NCI-H1092 (cell line): Measurements from ENCODE around the gene FYN.

Experiments
- DNase-seq: peaks from one replicate; lab custom pipeline; 2025; lab: John Stamatoyannopoulos, UW

Gene FYN

GRCh38 chr6:111747829-111748228 lies 125.4 kb downstream of the FYN start:
- DNase-seq = no peak

- DNase-seq = no peak
Measured at GRCh38 chr6:111747396-111747795, 125.9 kb downstream of the FYN start.

- no peak for DNase-seq
Measured at GRCh38 chr6:111746983-111747382, 126.3 kb downstream of the FYN start.

GRCh38 chr6:111745636-111746035 lies 127.6 kb downstream of the FYN start:
- no peak for DNase-seq

- DNase-seq = no peak
Measured at GRCh38 chr6:111745186-111745585, 128.1 kb downstream of the FYN start.

GRCh38 chr6:111743862-111744692 lies 129.2 kb downstream of the FYN start:
- DNase-seq = no peak

- no peak for DNase-seq
Measured at GRCh38 chr6:111743360-111743759, 129.9 kb downstream of the FYN start.

- no peak for DNase-seq
Measured at GRCh38 chr6:111741177-111741952, 131.9 kb downstream of the FYN start.

- DNase-seq = no peak
Measured at GRCh38 chr6:111740506-111740905, 132.7 kb downstream of the FYN start.

GRCh38 chr6:111739257-111739696 lies 134.0 kb downstream of the FYN start:
- DNase-seq = no peak

- no peak for DNase-seq
Measured at GRCh38 chr6:111738631-111739030, 134.6 kb downstream of the FYN start.

GRCh38 chr6:111738156-111738555 lies 135.1 kb downstream of the FYN start:
- no peak for DNase-seq

GRCh38 chr6:111737065-111737521 lies 136.2 kb downstream of the FYN start:
- no peak for DNase-seq

- no peak for DNase-seq
Measured at GRCh38 chr6:111736005-111736608, 137.1 kb downstream of the FYN start.

GRCh38 chr6:111734068-111735061 lies 138.9 kb downstream of the FYN start:
- no peak for DNase-seq

GRCh38 chr6:111732390-111732789 lies 140.9 kb downstream of the FYN start:
- no peak for DNase-seq

- DNase-seq = no peak
Measured at GRCh38 chr6:111731456-111732195, 141.6 kb downstream of the FYN start.

- DNase-seq = peak; percentile 41
Measured at GRCh38 chr6:111730864-111731263, 142.4 kb downstream of the FYN start.

- no peak for DNase-seq
Measured at GRCh38 chr6:111727802-111728201, 145.4 kb downstream of the FYN start.

GRCh38 chr6:111727041-111727440 lies 146.2 kb downstream of the FYN start:
- DNase-seq = no peak
